Lower leg skin (tissue), 3 donors: ENCODE data around the gene SNTG2.

Source experiments
- CTCF ChIP-seq, 3 donors: fragments of 450-650 bp; IDR thresholded peaks; one replicate each; pipeline ENCODE4 v1.5.1; 2016; ENCODE audit warnings: antibody characterized with exemption in 3 of 3, mild to moderate bottlenecking in 3 of 3, moderate library complexity in 2 of 3
- POLR2A ChIP-seq, 2 donors: fragments of 450-650 bp; IDR thresholded peaks; one replicate each; pipeline ENCODE4 v1.6.1; 2016 to 2017; ENCODE audit warnings: antibody characterized with exemption in 2 of 2, mild to moderate bottlenecking in 1 of 2, moderate library complexity in 1 of 2

GRCh38 chr2:920573-920972, 30.1 kb upstream of the SNTG2 start:
- TF ChIP-seq POLR2A (IDR thresholded peaks at IDR 0.05): no peak
- no peak for TF ChIP-seq CTCF (IDR thresholded peaks at IDR 0.05)
